IPS DF 6.9 (cell line): ENCODE data around the gene PTPN1.

Experiments used
- DNase-seq: peaks from one replicate; pipeline ENCODE4 v3.0.0-alpha.2; 2013; ENCODE audit warnings: low read depth, low spot score
- H3K27ac ChIP-seq: one replicate; pipeline ENCODE4 v1.5.1; 2013; ENCODE audit warnings: low read length, control low read depth
- H3K27me3 ChIP-seq: 2 replicates; pipeline ENCODE4 v1.6.1; 2013; ENCODE audit warnings: mild to moderate bottlenecking, low read length; ENCODE audit not compliant: control insufficient read depth, insufficient read depth
- H3K36me3 ChIP-seq: 2 replicates; pipeline ENCODE4 v1.6.1; 2013; ENCODE audit warnings: low read length; ENCODE audit not compliant: control insufficient read depth, insufficient read depth
- H3K4me1 ChIP-seq: 2 replicates; pipeline ENCODE4 v1.6.1; 2013; ENCODE audit warnings: low read length; ENCODE audit not compliant: control insufficient read depth, insufficient read depth
- H3K4me3 ChIP-seq: 2 replicates; pipeline ENCODE4 v1.5.1; 2013; ENCODE audit warnings: mild to moderate bottlenecking, low read length
- H3K9me3 ChIP-seq: 2 replicates; pipeline ENCODE4 v1.6.1; 2013; ENCODE audit warnings: low read length, inconsistent platforms; ENCODE audit not compliant: control insufficient read depth, insufficient read depth
- WGBS: extraction: QIAGEN DNeasy Blood & Tissue Kit; methylation state at CpG from one replicate; pipeline ENCODE4 v1.1.7; 2013; ENCODE audit warnings: mixed read lengths, missing lambda C conversion rate; ENCODE audit not compliant: insufficient read length, insufficient coverage; 5-methylcytosine and 5-hydroxymethylcytosine counted together

The PTPN1 gene

GRCh38 chr20:50522053-50522674 is 12.0 kb downstream of the PTPN1 start:
- Histone ChIP-seq H3K27ac (no peak overlapping the region), H3K9me3 (no peaks in the 10 kb centered on the region), H3K4me3 (no peak overlapping the region), H3K36me3 (no peaks in the 10 kb centered on the region), H3K27me3 (no peaks in the 10 kb centered on the region), H3K4me1 (peaks cover 5% of the 10 kb centered on the region; the same call in 1 of the 2 replicates)
- WGBS: no CpG with 5 or more reads among the region's 3 CpGs
- DNase-seq: no peak

- WGBS: no CpG with 5 or more reads among the region's 3 CpGs
- Histone ChIP-seq H3K4me3 (no peak overlapping the region), H3K27ac (no peak overlapping the region), H3K36me3 (no peaks in the 10 kb centered on the region), H3K27me3 (no peaks in the 10 kb centered on the region), H3K4me1 (peaks cover 5% of the 10 kb centered on the region; the same call in 1 of the 2 replicates), H3K9me3 (no peaks in the 10 kb centered on the region)
- DNase-seq: no peak
Measured at GRCh38 chr20:50523552-50524167, 13.5 kb downstream of the PTPN1 start.

GRCh38 chr20:50525681-50526080 is 15.5 kb downstream of the PTPN1 start:
- H3K4me1 ChIP-seq: peaks cover 5% of the 10 kb centered on the region; the same call in 1 of the 2 replicates
- H3K27ac ChIP-seq: no peak overlapping the region
- H3K36me3 ChIP-seq: no peaks in the 10 kb centered on the region
- no peaks in the 10 kb centered on the region for H3K9me3 ChIP-seq
- DNase-seq: no peak
- no CpG with 5 or more reads among the region's 4 CpGs for WGBS
- H3K4me3 ChIP-seq: no peak overlapping the region
- H3K27me3 ChIP-seq: no peaks in the 10 kb centered on the region

- H3K4me1 ChIP-seq: peaks cover 5% of the 10 kb centered on the region; the same call in 1 of the 2 replicates
- no peaks in the 10 kb centered on the region for H3K27me3 ChIP-seq
- H3K27ac ChIP-seq: no peak overlapping the region
- no peaks in the 10 kb centered on the region for H3K9me3 ChIP-seq
- H3K4me3 ChIP-seq: no peak overlapping the region
- H3K36me3 ChIP-seq: no peaks in the 10 kb centered on the region
- WGBS: no CpG with 5 or more reads among the region's 3 CpGs
- DNase-seq: no peak
Measured at GRCh38 chr20:50526403-50526989, 16.3 kb downstream of the PTPN1 start.

GRCh38 chr20:50527068-50527605 is 17.0 kb downstream of the PTPN1 start:
- no peak overlapping the region for H3K27ac ChIP-seq
- DNase-seq: no peak
- no peaks in the 10 kb centered on the region for H3K36me3 ChIP-seq
- no peak overlapping the region for H3K4me3 ChIP-seq
- H3K4me1 ChIP-seq: peaks cover 5% of the 10 kb centered on the region; the same call in 1 of the 2 replicates
- H3K9me3 ChIP-seq: no peaks in the 10 kb centered on the region
- H3K27me3 ChIP-seq: no peaks in the 10 kb centered on the region
- no CpG with 5 or more reads among the region's 9 CpGs for WGBS

- no CpG with 5 or more reads among the region's 6 CpGs for WGBS
- H3K9me3 ChIP-seq: no peaks in the 10 kb centered on the region
- no peak overlapping the region for H3K27ac ChIP-seq
- no peaks in the 10 kb centered on the region for H3K36me3 ChIP-seq
- H3K27me3 ChIP-seq: no peaks in the 10 kb centered on the region
- DNase-seq: no peak
- no peak overlapping the region for H3K4me3 ChIP-seq
- peaks cover 5% of the 10 kb centered on the region; the same call in 1 of the 2 replicates for H3K4me1 ChIP-seq
Measured at GRCh38 chr20:50528129-50528528, 17.9 kb downstream of the PTPN1 start.

GRCh38 chr20:50528804-50529351 is 18.7 kb downstream of the PTPN1 start:
- Histone ChIP-seq H3K36me3 (no peaks in the 10 kb centered on the region), H3K4me3 (no peak overlapping the region), H3K27ac (no peak overlapping the region), H3K27me3 (no peaks in the 10 kb centered on the region), H3K4me1 (0 out of 2 replicates have a peak, but pooled peaks cover 2% of the 10 kb centered on the region), H3K9me3 (no peaks in the 10 kb centered on the region)
- no peak for DNase-seq
- no CpG with 5 or more reads among the region's 6 CpGs for WGBS

- DNase-seq: no peak
- Histone ChIP-seq H3K27me3 (no peaks in the 10 kb centered on the region), H3K4me3 (no peak overlapping the region), H3K9me3 (no peaks in the 10 kb centered on the region), H3K4me1 (no peaks in the 10 kb centered on the region), H3K36me3 (no peaks in the 10 kb centered on the region), H3K27ac (no peak overlapping the region)
- WGBS: no CpG with 5 or more reads among the region's 6 CpGs
Measured at GRCh38 chr20:50532221-50532620, 22.0 kb downstream of the PTPN1 start.

GRCh38 chr20:50533061-50533460 is 22.9 kb downstream of the PTPN1 start:
- H3K27ac ChIP-seq: no peak overlapping the region
- H3K36me3 ChIP-seq: no peaks in the 10 kb centered on the region
- no CpG with 5 or more reads among the region's 3 CpGs for WGBS

GRCh38 chr20:50533464-50533863 is 23.3 kb downstream of the PTPN1 start:
- no peaks in the 10 kb centered on the region for H3K27me3 ChIP-seq
- H3K9me3 ChIP-seq: no peaks in the 10 kb centered on the region
- DNase-seq: no peak
- no peaks in the 10 kb centered on the region for H3K4me1 ChIP-seq
- H3K27ac ChIP-seq: no peak overlapping the region
- no peaks in the 10 kb centered on the region for H3K36me3 ChIP-seq
- no peak overlapping the region for H3K4me3 ChIP-seq
- WGBS: no CpG with 5 or more reads among the region's 7 CpGs

More at GRCh38 chr20:50533061-50533460, 22.9 kb downstream of the PTPN1 start:
- H3K27me3 ChIP-seq: no peaks in the 10 kb centered on the region
- H3K4me3 ChIP-seq: no peak overlapping the region
- no peak for DNase-seq
- no peaks in the 10 kb centered on the region for H3K4me1 ChIP-seq
- H3K9me3 ChIP-seq: no peaks in the 10 kb centered on the region
